GM18499 (cell line): ENCODE results near the gene TREM1.
"Not testable (repeated sequence)": the region's sequence is repeated elsewhere in the genome, so short reads cannot be mapped to it uniquely, and the experiment has no call there.

Experiments
- ATAC-seq: cut with Tn5 transposase; IDR thresholded peaks from one replicate; pipeline ENCODE4 v1.9.1; 2021; ENCODE audit warnings: moderate number of reproducible peaks; ENCODE audit not compliant: insufficient read depth, unreplicated experiment

The TREM1 gene

DNA sequence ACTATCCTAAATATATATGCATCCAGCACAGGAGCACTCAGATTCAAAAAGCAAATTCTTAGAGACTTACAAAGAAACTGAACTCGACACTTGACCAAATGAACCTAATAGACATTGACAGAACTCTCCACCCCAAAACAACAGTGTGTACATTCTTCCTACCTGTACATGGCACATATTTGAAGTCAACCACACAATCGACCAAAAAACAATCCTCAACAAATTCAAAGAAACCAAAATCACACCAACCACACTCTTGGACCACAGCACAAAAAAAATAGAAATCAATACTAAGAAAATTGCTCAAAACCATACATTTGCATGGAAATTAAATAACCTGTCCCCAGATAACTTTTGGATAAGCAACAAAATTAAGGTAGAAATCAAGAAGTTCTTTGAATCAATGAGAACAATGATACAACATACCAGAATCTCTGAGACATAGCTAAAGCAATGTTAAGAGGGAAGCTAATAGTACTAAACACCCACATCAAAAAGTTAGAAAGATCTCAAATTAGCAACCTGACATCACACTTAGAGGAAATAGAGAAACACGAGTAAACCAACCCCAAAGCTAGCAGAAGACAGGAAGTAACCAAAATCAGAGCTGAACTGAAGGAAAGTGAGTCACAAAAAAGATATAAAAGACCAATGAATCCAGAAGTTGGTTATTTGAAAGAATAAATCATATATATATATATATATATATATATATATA, 12.5 kb upstream of the TREM1 start:
- ATAC-seq: no peak

- ATAC-seq: not testable (repeated sequence)
These were observed 10.8 kb upstream of the TREM1 start for GRCh38 chr6:41297248-41297647.

GRCh38 chr6:41294214-41294872, 7.9 kb upstream of the TREM1 start:
- no peak for ATAC-seq

GRCh38 chr6:41291717-41292116, 5.2 kb upstream of the TREM1 start:
- no peak for ATAC-seq

DNA sequence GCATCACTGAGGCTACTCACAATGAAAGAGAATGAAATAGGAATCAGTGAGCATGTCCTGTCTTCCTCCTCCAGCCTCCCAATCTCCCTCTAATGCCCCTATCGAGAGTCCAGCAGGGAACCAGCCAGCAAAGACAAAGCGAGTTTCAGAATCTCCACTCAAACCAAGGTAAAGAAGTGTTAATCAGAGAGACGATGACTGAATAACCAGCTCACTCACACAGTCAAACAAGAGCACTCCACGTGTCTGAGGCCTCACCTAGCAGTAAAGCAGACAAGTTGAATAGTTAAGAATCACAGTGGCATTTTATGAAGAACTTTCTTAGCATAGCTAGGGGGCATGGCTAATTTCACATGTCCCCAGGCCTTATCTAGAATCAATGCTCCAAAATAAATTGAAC, 3.3 kb upstream of the TREM1 start:
- ATAC-seq: no peak

DNA sequence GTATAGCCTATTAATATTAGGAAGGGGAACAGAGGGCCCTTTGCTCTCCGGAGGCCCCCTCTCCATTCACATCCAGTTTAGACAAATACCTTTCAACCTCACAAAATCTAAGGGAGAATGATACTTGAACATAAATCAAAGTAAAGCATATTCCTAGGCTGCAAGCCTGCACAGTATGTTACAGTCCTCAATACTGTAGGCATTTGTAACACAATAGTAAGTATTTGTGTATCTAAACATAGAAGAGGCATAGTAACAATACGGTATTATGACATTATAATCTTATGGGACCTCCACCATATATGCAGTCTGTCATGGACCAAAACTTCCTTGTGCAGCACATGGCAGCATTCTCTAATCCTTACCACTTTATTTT, 2.3 kb upstream of the TREM1 start:
- no peak for ATAC-seq

DNA sequence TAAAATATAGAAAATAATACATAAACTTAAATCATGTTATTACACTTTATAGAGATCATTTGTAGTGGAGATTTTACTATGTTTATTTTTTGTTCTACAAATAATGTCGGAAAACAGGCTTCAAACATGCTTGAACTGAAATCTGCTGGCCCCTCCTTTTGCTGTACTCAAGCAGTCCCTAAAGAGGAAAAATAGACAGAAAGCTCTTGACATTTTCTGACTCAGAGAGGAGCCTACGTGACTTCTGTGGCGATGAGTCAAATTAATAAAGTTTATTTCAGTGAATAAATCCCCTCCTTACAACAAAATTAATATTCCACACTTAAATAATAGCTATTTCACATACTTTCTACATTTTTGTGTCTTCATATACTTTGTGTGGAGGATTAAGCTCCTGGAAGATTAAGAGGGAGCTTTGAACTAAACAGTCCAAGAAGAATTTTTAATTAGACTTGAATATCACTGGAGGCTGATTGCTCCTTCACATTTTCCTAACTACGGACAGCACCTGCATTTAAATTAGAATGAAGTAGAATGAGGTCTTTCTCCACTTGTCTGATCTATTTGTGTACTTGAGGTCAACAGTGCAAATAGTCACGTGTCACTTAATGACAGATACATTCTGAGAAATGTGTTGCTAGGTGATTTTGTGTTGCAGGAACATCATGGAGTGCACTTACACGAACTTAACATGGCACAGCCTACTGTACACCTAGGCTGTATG, 1.7 kb upstream of the TREM1 start:
- ATAC-seq: peak; percentile 76

- no peak for ATAC-seq
These were observed 1.8 kb downstream of the TREM1 start for GRCh38 chr6:41284726-41285125.

DNA sequence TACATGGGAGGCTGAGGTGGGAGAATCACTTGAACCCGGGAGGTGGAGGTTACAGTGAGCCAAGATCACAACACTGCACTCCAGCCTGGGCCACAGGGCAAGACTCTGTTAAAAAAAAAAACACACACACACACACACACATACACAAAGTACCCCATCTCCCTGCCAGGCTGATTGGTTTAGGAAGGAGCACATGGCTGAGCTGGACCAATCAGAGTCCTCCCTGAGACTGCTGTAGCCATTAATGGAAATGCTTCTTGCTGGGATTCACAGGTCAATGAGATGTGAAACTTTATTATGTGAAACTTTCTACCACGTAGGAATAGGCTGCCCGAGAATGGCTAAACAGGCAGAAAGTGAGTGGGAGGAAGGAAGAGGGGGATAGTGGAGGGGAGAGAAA, 2.9 kb downstream of the TREM1 start:
- ATAC-seq: no peak

DNA sequence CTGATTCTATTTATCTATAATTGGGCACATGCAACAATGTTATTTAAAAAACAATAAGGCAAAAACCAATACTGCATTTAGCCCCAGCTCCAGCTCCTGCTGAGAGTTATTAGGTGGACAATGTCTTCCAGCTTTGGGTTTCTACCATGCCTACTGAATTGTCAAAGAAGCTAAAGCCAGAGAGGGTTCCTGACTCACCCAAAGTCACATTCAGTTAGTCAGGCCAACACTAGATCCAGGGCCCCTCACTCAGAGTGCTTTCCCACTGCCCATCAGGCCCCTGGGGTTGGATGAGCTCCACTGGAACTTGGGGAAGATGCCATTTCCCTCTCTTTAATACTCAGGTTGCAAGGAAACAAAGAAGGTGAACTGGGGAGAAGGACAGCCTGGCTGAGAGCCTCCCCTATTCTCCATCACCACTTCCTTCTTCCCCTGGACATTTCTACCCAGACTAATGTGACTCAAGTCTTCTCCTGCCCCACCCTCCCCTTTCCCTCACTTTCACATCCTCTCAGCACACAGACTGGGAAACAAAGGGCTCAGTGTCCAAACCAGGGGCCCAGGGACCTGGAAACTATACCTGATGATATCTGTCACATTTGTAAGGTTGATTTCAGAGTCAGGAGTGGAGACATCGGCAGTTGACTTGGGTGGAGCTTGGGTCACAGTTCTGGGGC, 6.0 kb downstream of the TREM1 start:
- no peak for ATAC-seq

GRCh38 chr6:41278699-41279405, 7.6 kb downstream of the TREM1 start:
- no peak for ATAC-seq

- no peak for ATAC-seq
These were observed 8.9 kb downstream of the TREM1 start for GRCh38 chr6:41277605-41278004.

- ATAC-seq: no peak
These were observed 11.0 kb downstream of the TREM1 start for GRCh38 chr6:41275489-41275888.

- ATAC-seq: no peak
These were observed 12.2 kb downstream of the TREM1 start for GRCh38 chr6:41274256-41274655.

DNA sequence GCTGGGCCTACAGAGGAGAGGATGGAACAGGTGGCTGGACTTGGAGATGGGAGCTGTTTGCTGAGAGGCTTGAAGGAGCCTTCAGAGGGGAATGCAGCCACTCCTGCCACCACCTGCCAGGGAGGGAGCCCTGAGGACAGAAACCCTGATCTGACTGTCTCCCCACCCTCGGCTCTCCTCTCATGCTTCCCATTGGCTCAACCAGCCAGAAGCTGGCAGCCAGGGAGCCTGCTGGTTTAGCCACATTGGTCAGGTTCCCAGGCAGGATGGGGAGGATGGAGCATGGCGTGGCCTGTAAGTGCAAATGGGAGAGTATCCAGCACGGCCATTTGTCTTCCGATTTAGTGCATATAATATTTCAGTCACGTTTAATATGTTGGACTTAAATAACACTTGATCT, 12.8 kb downstream of the TREM1 start:
- no peak for ATAC-seq

- no peak for ATAC-seq
These were observed 13.8 kb downstream of the TREM1 start for GRCh38 chr6:41272591-41273240.

GRCh38 chr6:41271901-41272395, 14.5 kb downstream of the TREM1 start:
- no peak for ATAC-seq

- no peak for ATAC-seq
These were observed 16.8 kb downstream of the TREM1 start for GRCh38 chr6:41269716-41270115.

DNA sequence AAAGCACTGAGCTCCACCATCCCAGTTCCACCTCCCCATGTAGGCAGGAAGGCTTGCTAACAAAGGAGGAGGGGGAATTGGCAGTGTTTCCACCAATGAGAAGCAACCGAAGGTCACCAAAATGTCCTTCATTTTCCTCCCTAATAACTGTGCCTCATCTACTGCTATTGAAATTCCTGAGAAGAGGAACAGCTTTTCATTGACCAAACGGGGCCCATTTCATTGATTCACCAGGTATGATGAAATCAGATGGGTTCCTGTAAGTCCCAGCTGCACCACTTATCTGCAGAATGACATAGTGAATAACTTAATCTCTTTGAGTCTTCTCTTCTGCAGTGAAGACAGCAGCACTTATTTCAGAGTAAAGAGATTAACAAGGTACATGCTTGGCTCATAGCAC, 17.3 kb downstream of the TREM1 start:
- ATAC-seq: no peak

- ATAC-seq: no peak
These were observed 18.0 kb downstream of the TREM1 start for GRCh38 chr6:41268478-41268877.
